CD4-positive, alpha-beta T cell (primary cell): Measurements from ENCODE around the gene CFAP157. TPM values are rescaled to one million over a fixed set of nuclear protein-coding genes. Genes with fewer than 3 reads are reported as not detected.

Source experiments
- ATAC-seq: fragments of 200-7000 bp; cut with Tn5 transposase; one replicate; pipeline ENCODE4 v1.10.0; 2022; ENCODE audit warnings: mild to moderate bottlenecking; ENCODE audit not compliant: poor library complexity
- CTCF ChIA-PET: fragments of 350-600 bp; sonication (Branson Sonifier 250); formaldehyde crosslinking; loops from one replicate; lab custom pipeline; 2021; ENCODE audit warnings: antibody characterized with exemption, inconsistent platforms; lab: Charles Lee
- POLR2A ChIA-PET: fragments of 350-600 bp; sonication (Branson Sonifier 250); formaldehyde crosslinking; loops from one replicate; lab custom pipeline; 2021; ENCODE audit warnings: antibody characterized with exemption, inconsistent platforms; lab: Charles Lee
- DNase-seq, 14 experiments: peaks; one replicate each; pipeline ENCODE4 v3.0.0-alpha.2; 2013 to 2020; ENCODE audit warnings: mixed read lengths in 2 of 14
- H3K27ac ChIP-seq, 2 donors: one replicate each; pipeline versions ENCODE4 v1.5.1 to v1.7.0; 2013; ENCODE audit warnings: low read length in 2 of 2, low read depth in 1 of 2, mild to moderate bottlenecking in 1 of 2
- H3K27me3 ChIP-seq, 2 experiments: 1 replicate in 1 of 2; 2 replicates in 1 of 2; pipeline versions ENCODE4 v1.6.1 to v1.7.0; 2013; ENCODE audit warnings: low read length in 2 of 2, control low read depth in 1 of 2, mild to moderate bottlenecking in 1 of 2, moderate library complexity in 1 of 2; ENCODE audit not compliant: insufficient read depth in 2 of 2, control insufficient read depth in 1 of 2
- H3K36me3 ChIP-seq: one replicate; pipeline ENCODE4 v1.6.1; 2013; ENCODE audit warnings: low read length, control low read depth; ENCODE audit not compliant: insufficient read depth
- H3K4me1 ChIP-seq: one replicate; pipeline ENCODE4 v1.6.1; 2013; ENCODE audit warnings: low read length, control low read depth; ENCODE audit not compliant: insufficient read depth
- H3K4me3 ChIP-seq: one replicate; pipeline ENCODE4 v1.5.1; 2013; ENCODE audit warnings: mild to moderate bottlenecking, low read length, moderate library complexity
- H3K9me3 ChIP-seq, 2 experiments: 1 replicate in 1 of 2; 2 replicates in 1 of 2; pipeline versions ENCODE4 v1.6.1 to v1.7.0; 2013; ENCODE audit warnings: low read length in 2 of 2, mild to moderate bottlenecking in 2 of 2, control low read depth in 1 of 2, moderate library complexity in 1 of 2; ENCODE audit not compliant: control insufficient read depth in 1 of 2, insufficient read depth in 1 of 2
- H3K27ac Mint-ChIP-seq: one replicate; pipeline ENCODE4 v1.8.0; 2020; ENCODE audit warnings: mixed read lengths
- H3K27me3 Mint-ChIP-seq: one replicate; pipeline ENCODE4 v1.8.0; 2021; ENCODE audit warnings: mixed read lengths
- H3K36me3 Mint-ChIP-seq: one replicate; pipeline ENCODE4 v1.8.0; 2021; ENCODE audit warnings: low read depth, mixed read lengths
- H3K4me1 Mint-ChIP-seq: one replicate; pipeline ENCODE4 v1.8.0; 2021; ENCODE audit warnings: low read depth, mixed read lengths
- H3K4me3 Mint-ChIP-seq: one replicate; pipeline ENCODE4 v1.8.0; 2020; ENCODE audit warnings: mild to moderate bottlenecking, mixed read lengths
- H3K9me3 Mint-ChIP-seq: one replicate; pipeline ENCODE4 v1.8.0; 2020; ENCODE audit warnings: mixed read lengths
- CTCF ChIP-seq: fragments of 200-600 bp; IDR thresholded peaks from one replicate; pipeline ENCODE4 v1.8.0; 2022; ENCODE audit warnings: antibody characterized with exemption, mild to moderate bottlenecking
- intact Hi-C, 2 experiments: fragments of 100-400 bp; cut with DNase I in 1 of 2; cut with micrococcal nuclease in 1 of 2; formaldehyde crosslinking; loops; one replicate each; pipeline versions ENCODE4 v1.15.1 to v1.9.0; 2023 to 2025; cut with DNase I, micrococcal nuclease
- total RNA-seq, 174 experiments: library from RNA in 2 of 174; stranded (reverse) in 2 of 174; gene quantifications; one replicate each; pipeline ENCODE4 v1.2.3 and lab custom pipeline; 2021 to 2026

The CFAP157 gene
- total RNA-seq, 2 experiments from 2014 or later = 0.11 TPM; not detected in 1

- H3K4me3 Mint-ChIP-seq = no peak overlapping the region
- Histone ChIP-seq H3K4me3 (no peak overlapping the region), H3K4me1 (peaks cover 9% of the 10 kb centered on the region), H3K27ac (no peak overlapping the region), H3K36me3 (peaks cover 22% of the 10 kb centered on the region), H3K27me3 (no peaks in the 10 kb centered on the region), H3K9me3 (no peaks in the 10 kb centered on the region)
- H3K36me3 Mint-ChIP-seq = peaks cover 5% of the 10 kb centered on the region
- no peak for TF ChIP-seq CTCF
- intact Hi-C loops = loop anchor here (5.0 to 10.0 kb wide), 3 partner anchors 117 to 515 kb away; partner anchors contain the start of gene STXBP1 (in 1 of the 2)
- ChIA-PET POLR2A (interaction anchor here (0.9 to 1.3 kb wide), 2 partner anchors 10 to 56 kb away, joined by 3 read pairs; no protein-coding TSS in a partner anchor), CTCF (interaction anchor here (0.6 kb wide), 1 partner anchor 27 kb away, joined by 3 read pairs; no protein-coding TSS in a partner anchor)
- H3K9me3 Mint-ChIP-seq = no peaks in the 10 kb centered on the region
- ATAC-seq = no peak
- peaks cover 7% of the 10 kb centered on the region for H3K4me1 Mint-ChIP-seq
- DNase-seq = no peak
- H3K27ac Mint-ChIP-seq = no peak overlapping the region
- no peaks in the 10 kb centered on the region for H3K27me3 Mint-ChIP-seq
Observed at GRCh38 chr9:127729522-127730256, 22.9 kb downstream of the CFAP157 start.

GRCh38 chr9:127730262-127730661, 23.5 kb downstream of the CFAP157 start:
- no peak for TF ChIP-seq CTCF
- no peak overlapping the region for H3K27ac Mint-ChIP-seq
- no peak overlapping the region for H3K4me3 Mint-ChIP-seq
- intact Hi-C loops = loop anchor here (5.0 to 10.0 kb wide), 3 partner anchors 118 to 515 kb away; partner anchors contain the start of gene STXBP1 (in 1 of the 2)
- DNase-seq (no peak), ATAC-seq (no peak)
- Histone ChIP-seq H3K9me3 (no peaks in the 10 kb centered on the region), H3K4me3 (no peak overlapping the region), H3K36me3 (peaks cover 22% of the 10 kb centered on the region), H3K4me1 (peaks cover 11% of the 10 kb centered on the region), H3K27ac (no peak overlapping the region), H3K27me3 (no peaks in the 10 kb centered on the region)
- peaks cover 7% of the 10 kb centered on the region for H3K36me3 Mint-ChIP-seq
- ChIA-PET CTCF (no interaction called here), POLR2A (no interaction called here)
- no peaks in the 10 kb centered on the region for H3K9me3 Mint-ChIP-seq
- H3K27me3 Mint-ChIP-seq = no peaks in the 10 kb centered on the region
- peaks cover 9% of the 10 kb centered on the region for H3K4me1 Mint-ChIP-seq

- Histone ChIP-seq H3K9me3 (no peaks in the 10 kb centered on the region), H3K27ac (no peak overlapping the region), H3K27me3 (no peaks in the 10 kb centered on the region), H3K4me1 (peaks cover 17% of the 10 kb centered on the region), H3K4me3 (no peak overlapping the region), H3K36me3 (peaks cover 22% of the 10 kb centered on the region)
- CTCF ChIA-PET = interaction anchor here (0.6 kb wide), 1 partner anchor 67 kb away, joined by 3 read pairs; no protein-coding TSS in a partner anchor
- no peak overlapping the region for H3K27ac Mint-ChIP-seq
- peaks cover 16% of the 10 kb centered on the region for H3K4me1 Mint-ChIP-seq
- ATAC-seq = no peak
- POLR2A ChIA-PET = no interaction called here
- DNase-seq = no peak
- H3K27me3 Mint-ChIP-seq = no peaks in the 10 kb centered on the region
- intact Hi-C loops = loop anchor here (5.0 to 10.0 kb wide), 3 partner anchors 119 to 516 kb away; partner anchors contain the start of gene STXBP1 (in 1 of the 2)
- TF ChIP-seq CTCF = no peak
- peaks cover 10% of the 10 kb centered on the region for H3K36me3 Mint-ChIP-seq
- no peak overlapping the region for H3K4me3 Mint-ChIP-seq
- no peaks in the 10 kb centered on the region for H3K9me3 Mint-ChIP-seq
Observed at GRCh38 chr9:127730799-127731410, 24.1 kb downstream of the CFAP157 start.
